ENCODE results near the gene SMARCA4.

DNA sequence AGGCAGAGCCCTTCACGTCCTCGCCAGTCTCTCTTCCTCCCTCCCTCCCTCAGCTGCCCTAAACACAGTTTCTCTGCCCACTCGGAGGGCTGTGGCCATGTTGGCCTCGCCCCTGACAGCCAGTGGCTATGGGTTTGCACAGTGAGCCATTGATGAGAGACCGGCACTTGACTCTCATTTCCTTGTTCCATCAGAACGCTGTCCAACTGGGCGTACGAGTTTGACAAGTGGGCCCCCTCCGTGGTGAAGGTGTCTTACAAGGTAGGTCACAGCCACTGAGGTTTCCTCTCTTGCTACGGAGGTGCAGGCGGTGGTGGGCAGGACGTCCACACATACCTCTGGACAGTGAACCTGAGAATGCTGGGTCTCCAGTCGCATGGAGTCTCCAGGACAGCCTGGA is 57.9 kb downstream of the SMARCA4 start:
- TF ChIP-seq SP1 (IDR thresholded peaks at IDR 0.05) (no peak), SUZ12 (IDR thresholded peaks at IDR 0.05) (no peak), FOXA1 (IDR thresholded peaks at IDR 0.05) (no peak), ZNF384 (IDR thresholded peaks at IDR 0.05) (no peak)
